BJ (cell line): ENCODE results near the gene PALLD. TPM values are rescaled to one million over a fixed set of nuclear protein-coding genes. Genes with fewer than 3 reads are reported as not detected.

ENCODE experiments used
- CTCF ChIA-PET: fragments of 350-600 bp; formaldehyde crosslinking; extraction: SDS; loops from one replicate; lab custom pipeline; 2021; ENCODE audit warnings: antibody characterized with exemption, inconsistent platforms; lab: Yijun Ruan, JAX
- POLR2A ChIA-PET: fragments of 300-600 bp; sonication (Branson Sonifier 250); formaldehyde crosslinking; extraction: SDS; loops from one replicate; lab custom pipeline; 2021; ENCODE audit warnings: antibody characterized with exemption; lab: Charles Lee
- DNase-seq: peaks from one replicate; pipeline ENCODE4 v3.0.0-alpha.2; 2011; ENCODE audit warnings: low read depth
- H3K27me3 ChIP-seq: 2 replicates; pipeline ENCODE4 v1.6.0; 2011; ENCODE audit warnings: low read length; ENCODE audit not compliant: control insufficient read depth, insufficient read depth
- H3K36me3 ChIP-seq: 2 replicates; pipeline ENCODE4 v1.5.1; 2011; ENCODE audit warnings: low read length; ENCODE audit not compliant: control insufficient read depth, insufficient read depth
- H3K4me3 ChIP-seq: 2 replicates; pipeline ENCODE4 v1.5.1; 2011; ENCODE audit warnings: low read depth, mild to moderate bottlenecking, control low read depth, low read length
- CTCF ChIP-seq: IDR thresholded peaks from 2 replicates; pipeline ENCODE4 v1.5.1; 2011; ENCODE audit warnings: low read depth, mild to moderate bottlenecking, control low read depth, inconsistent platforms, low read length, moderate library complexity; ENCODE audit not compliant: insufficient read depth
- polyA plus RNA-seq: library from polyadenylated mRNA; depleted of rRNA; stranded (reverse); fragments of >200 nt; gene quantifications from 2 replicates; pipeline ENCODE4 v1.2.3, GENCODE V29; 2011

The PALLD gene
- polyA plus RNA-seq, 1 experiment: 30.3 TPM

DNA sequence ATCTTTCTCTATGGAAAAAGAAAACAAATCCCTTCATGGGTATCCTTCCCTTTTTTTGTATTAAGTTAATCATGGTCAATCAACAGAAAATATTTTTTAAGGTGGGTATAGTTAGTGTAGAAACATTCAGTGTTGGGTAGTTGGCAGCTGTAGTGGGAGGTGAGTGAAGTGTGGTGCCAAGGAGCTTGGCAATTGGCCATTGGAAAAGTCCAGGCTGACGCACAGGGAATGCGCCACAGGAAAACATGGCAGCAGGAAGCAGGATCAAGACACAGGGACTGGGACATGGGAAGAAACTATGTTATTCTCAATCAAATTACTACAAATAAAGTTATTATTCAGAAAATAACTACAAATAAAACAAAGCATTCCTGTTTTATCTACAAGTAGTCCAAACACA lies 20.0 kb downstream of the PALLD start:
- POLR2A ChIA-PET: interaction anchor here (0.6 kb wide), 1 partner anchor 352 kb away, joined by 5 read pairs; no protein-coding TSS in a partner anchor
- no peak for DNase-seq
- H3K36me3 ChIP-seq: no peaks in the 10 kb centered on the region
- no peaks in the 10 kb centered on the region for H3K27me3 ChIP-seq
- H3K4me3 ChIP-seq: no peak overlapping the region
- CTCF ChIA-PET: interaction anchor here (1.8 to 2.7 kb wide), 2 partner anchors 23 to 404 kb away, joined by 5 to 20 read pairs; no protein-coding TSS in a partner anchor
- no peak for TF ChIP-seq CTCF

GRCh38 chr4:168519576-168519975 lies 22.7 kb downstream of the PALLD start:
- ChIA-PET CTCF (no interaction called here), POLR2A (no interaction called here)
- TF ChIP-seq CTCF: no peak
- DNase-seq: no peak
- Histone ChIP-seq H3K27me3 (no peaks in the 10 kb centered on the region), H3K36me3 (no peaks in the 10 kb centered on the region), H3K4me3 (no peak overlapping the region)

- no peak for TF ChIP-seq CTCF
- POLR2A ChIA-PET: no interaction called here
- H3K4me3 ChIP-seq: no peak overlapping the region
- no peak for DNase-seq
- H3K36me3 ChIP-seq: no peaks in the 10 kb centered on the region
- H3K27me3 ChIP-seq: no peaks in the 10 kb centered on the region
- CTCF ChIA-PET: interaction anchor here (5.9 kb wide), 1 partner anchor 7 kb away, joined by 26 read pairs; no protein-coding TSS in a partner anchor
Observed at GRCh38 chr4:168521721-168522120, 24.9 kb downstream of the PALLD start.

GRCh38 chr4:168522356-168522755 lies 25.5 kb downstream of the PALLD start:
- ChIA-PET CTCF (interaction anchor here (0.6 to 5.9 kb wide), 4 partner anchors 8 to 161 kb away, joined by 3 to 26 read pairs (median 4); no protein-coding TSS in a partner anchor), POLR2A (no interaction called here)
- H3K27me3 ChIP-seq: no peaks in the 10 kb centered on the region
- no peak overlapping the region for H3K4me3 ChIP-seq
- no peaks in the 10 kb centered on the region for H3K36me3 ChIP-seq
- no peak for TF ChIP-seq CTCF
- DNase-seq: no peak

GRCh38 chr4:168522829-168523489 lies 26.1 kb downstream of the PALLD start:
- ChIA-PET POLR2A (no interaction called here), CTCF (interaction anchor here (0.6 to 5.9 kb wide), 3 partner anchors 8 to 160 kb away, joined by 3 to 26 read pairs (median 3); no protein-coding TSS in a partner anchor)
- H3K36me3 ChIP-seq: no peaks in the 10 kb centered on the region
- H3K4me3 ChIP-seq: no peak overlapping the region
- no peak for TF ChIP-seq CTCF
- no peaks in the 10 kb centered on the region for H3K27me3 ChIP-seq
- no peak for DNase-seq
